GM12801 (cell line): ENCODE data around the gene SAMD11.

Source experiments
- TF ChIP-seq, protein P1 (sequence below): IDR thresholded peaks from one replicate; pipeline ENCODE4 v1.5.1; 2011; ENCODE audit warnings: control low read depth; ENCODE audit not compliant: insufficient read length; ENCODE audit errors: extremely low read depth

SAMD11 gene, protein sequence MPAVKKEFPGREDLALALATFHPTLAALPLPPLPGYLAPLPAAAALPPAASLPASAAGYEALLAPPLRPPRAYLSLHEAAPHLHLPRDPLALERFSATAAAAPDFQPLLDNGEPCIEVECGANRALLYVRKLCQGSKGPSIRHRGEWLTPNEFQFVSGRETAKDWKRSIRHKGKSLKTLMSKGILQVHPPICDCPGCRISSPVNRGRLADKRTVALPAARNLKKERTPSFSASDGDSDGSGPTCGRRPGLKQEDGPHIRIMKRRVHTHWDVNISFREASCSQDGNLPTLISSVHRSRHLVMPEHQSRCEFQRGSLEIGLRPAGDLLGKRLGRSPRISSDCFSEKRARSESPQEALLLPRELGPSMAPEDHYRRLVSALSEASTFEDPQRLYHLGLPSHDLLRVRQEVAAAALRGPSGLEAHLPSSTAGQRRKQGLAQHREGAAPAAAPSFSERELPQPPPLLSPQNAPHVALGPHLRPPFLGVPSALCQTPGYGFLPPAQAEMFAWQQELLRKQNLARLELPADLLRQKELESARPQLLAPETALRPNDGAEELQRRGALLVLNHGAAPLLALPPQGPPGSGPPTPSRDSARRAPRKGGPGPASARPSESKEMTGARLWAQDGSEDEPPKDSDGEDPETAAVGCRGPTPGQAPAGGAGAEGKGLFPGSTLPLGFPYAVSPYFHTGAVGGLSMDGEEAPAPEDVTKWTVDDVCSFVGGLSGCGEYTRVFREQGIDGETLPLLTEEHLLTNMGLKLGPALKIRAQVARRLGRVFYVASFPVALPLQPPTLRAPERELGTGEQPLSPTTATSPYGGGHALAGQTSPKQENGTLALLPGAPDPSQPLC

DNA sequence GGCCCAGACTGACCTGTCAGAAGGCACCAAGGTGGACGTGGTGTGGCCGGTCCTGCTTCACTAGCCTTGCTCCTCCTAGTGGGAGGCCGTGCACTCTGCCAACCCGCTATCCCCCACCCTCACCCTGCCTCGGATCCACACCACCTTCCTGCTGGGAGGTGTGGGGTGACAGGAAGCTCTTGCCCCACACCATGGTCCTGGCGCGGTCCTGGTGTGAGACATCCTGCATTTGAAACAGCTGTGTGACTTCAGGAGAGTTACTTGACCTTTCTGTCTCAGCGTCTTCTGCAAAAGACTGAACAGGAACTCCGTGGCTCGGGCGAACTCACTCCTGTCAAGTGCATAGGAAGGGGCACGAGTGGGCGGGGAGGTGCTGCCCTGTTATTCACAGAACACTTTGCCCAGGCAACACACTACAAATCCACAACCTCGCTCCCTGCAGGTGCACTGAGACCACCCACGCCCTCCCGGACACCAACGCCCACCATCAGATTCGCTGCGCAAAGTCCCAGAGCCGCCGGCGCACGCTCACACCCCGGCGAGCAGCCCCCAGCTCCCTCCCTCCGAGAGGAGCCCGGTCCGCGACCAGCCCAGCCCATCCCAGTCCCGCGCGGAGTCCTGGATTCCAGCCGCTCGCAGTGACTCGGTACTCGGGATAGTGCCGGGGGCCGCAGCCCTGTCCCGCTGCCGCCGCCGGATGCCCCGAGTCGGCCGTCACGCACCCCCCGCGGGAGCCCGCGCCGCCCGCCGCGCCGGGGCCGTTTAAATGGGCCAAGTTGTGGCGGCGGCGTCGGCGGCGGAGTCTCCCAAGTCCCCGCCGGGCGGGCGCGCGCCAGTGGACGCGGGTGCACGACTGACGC lies at the start of gene SAMD11:
SAMD11 (plus strand) TSS at position 793 of the 860 bp plus-strand sequence. CDS start 509 bp downstream, outside the sequence.
- TF ChIP-seq, protein P1, sequence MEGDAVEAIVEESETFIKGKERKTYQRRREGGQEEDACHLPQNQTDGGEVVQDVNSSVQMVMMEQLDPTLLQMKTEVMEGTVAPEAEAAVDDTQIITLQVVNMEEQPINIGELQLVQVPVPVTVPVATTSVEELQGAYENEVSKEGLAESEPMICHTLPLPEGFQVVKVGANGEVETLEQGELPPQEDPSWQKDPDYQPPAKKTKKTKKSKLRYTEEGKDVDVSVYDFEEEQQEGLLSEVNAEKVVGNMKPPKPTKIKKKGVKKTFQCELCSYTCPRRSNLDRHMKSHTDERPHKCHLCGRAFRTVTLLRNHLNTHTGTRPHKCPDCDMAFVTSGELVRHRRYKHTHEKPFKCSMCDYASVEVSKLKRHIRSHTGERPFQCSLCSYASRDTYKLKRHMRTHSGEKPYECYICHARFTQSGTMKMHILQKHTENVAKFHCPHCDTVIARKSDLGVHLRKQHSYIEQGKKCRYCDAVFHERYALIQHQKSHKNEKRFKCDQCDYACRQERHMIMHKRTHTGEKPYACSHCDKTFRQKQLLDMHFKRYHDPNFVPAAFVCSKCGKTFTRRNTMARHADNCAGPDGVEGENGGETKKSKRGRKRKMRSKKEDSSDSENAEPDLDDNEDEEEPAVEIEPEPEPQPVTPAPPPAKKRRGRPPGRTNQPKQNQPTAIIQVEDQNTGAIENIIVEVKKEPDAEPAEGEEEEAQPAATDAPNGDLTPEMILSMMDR, result no peak

DNA sequence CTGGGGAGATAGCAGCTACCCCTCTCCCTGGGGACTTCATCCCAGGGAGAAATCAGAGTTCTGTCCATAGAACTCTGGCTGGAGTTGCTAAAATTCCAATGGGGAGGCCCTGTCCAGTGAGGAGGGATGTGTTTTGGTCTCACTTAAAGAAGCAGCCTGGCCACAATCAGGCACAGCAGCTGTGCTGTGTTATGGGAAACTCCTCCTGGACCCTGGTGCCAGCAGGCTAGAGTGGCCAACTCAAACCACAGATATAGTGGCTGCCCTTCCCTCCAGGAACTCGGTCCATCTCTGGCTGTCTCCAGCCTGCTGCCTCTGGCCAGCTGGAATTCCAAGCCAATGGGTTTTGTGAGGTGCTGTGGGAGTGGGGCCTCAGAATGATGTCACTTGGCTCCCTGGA lies 37.4 kb upstream of the SAMD11 start:
- TF ChIP-seq, protein P1, result no peak

DNA sequence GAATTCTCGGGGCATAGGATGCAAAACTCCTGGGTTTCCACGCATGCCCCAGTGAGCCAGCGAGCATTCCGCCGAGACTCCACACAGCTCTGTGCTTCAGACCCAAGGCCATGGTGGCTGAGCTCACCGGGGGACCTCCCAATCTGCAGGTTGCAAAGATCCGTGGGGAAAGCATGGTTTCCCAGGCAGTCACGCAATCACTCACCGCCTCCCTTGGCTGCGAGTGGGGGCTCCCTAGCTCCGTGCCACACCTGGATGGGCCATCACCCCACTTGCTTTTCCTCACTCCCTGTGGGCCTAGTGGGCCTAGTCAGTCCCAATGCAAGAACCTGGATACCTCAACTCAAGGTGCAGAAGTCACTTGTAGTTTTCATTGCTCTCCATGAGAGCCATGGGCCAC lies 37.0 kb upstream of the SAMD11 start:
- TF ChIP-seq, protein P1, result no peak

DNA sequence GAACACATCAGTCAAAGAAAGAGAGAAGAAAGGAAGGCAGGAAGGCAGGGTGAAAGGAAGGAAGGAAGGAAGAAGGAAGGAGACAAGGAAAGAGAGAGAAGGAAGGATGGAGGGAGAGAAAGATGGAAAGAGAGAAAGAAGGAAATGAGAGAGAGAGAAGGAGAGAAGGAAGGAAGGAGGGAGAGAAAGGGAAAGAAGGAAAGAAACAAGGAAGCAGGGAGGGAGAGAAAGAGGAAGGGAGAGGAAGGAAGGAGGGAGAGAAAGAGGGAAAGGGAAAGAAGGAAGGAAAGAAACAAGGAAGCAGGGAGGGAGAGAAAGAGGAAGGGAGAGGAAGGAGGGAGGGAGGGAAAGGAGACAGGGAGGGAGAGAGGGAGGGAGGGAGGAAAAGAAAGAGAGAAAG lies 35.4 kb upstream of the SAMD11 start:
- TF ChIP-seq, protein P1, result no peak

DNA sequence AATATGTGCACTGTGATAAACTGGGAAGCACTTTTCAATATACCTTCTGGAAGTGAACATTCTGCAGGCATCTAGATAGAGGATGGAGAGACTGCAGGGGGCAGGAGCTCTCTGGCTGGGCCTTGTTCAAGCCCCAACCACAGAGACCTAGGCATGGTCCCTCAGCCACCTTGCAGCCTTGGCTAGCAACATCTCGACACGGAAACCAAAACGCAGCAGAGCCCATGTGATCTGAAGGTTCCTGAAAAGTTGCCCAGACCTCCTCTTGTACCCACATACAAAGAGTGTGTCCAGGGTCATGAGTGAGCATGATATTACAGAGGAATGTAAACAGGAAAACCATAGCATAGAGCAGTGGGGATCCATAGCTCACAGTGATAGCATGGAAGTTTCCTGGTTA lies 33.1 kb upstream of the SAMD11 start:
- TF ChIP-seq, protein P1, result no peak

DNA sequence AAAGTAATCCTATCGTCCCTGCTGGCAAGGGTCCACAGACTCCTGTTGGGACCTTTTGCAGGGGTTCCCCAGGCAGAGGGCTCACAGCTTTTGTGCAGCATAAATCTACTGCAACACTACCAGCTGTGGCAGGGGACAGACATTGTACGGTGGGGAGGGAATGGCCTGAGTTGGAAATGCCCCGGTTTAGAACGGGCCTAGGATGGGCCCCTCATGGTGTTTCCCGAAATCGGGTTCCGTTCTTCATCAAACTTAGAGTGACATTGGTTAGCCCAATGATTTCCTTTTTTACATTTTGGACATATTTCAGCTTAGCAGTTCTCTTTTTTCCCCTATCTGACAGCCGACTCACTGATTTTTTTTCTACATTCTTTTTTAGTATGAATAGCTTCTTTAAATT lies 26.5 kb upstream of the SAMD11 start:
- TF ChIP-seq, protein P1, result no peak
